ENCODE results near the gene RANGAP1. TPM values are rescaled to one million over a fixed set of nuclear protein-coding genes. Genes with fewer than 3 reads are reported as not detected.

RANGAP1 gene
- total and polyA plus RNA-seq, 7 donors, result 26.2 to 51.8 (median 41.1) TPM

DNA sequence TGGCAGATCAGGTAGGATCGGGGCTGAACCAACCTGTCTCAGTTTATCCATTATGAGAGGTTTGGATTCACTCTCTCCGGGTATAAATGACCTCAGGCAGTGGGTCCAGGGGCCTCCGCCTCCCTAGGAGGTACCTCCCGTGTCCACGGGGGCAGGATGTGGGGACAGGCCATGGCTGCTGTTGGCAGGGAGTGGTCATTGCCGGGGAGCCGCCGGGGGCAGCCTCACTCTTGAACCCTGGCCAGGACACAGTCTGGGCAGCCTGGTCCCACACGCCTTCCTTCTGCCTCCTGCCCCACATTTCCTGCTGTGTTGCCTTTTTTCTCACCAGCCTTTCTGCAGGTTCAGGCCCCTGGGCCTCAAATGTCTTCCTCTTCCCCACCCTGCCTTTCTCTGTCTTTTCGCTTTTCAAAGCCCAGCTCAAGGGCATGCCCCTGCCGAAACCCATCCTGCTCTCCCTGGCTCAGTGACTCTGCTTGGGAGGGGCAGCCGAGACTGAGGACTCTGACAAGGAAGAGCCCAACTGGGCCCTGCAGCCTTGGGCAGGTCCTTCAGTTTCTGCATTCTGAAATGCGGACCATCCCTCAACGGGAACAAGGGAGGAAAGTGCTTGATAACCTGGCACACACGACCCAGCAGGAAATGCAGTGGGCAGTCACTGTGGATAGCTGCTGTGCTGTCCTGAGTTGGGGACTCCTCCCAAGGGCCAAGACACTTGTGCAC lies 46.4 kb upstream of the RANGAP1 start:
- H3K9me3 ChIP-seq, result no peaks in the 10 kb centered on the region
- no peak overlapping the region for H3K4me3 ChIP-seq
- peaks cover 0 to 87% of the 10 kb centered on the region in 2 donors for H3K36me3 ChIP-seq (ENCODE audit: insufficient read depth in 1 of 2, low read depth in 1 of 2)
- no peak for DNase-seq
- no peaks in the 10 kb centered on the region for H3K27me3 ChIP-seq (ENCODE audit: insufficient read depth in 3 of 3, low read length in 2 of 3)
- 87 to 92% (median 89%) methylated on average over 15 of the region's 15 CpGs for WGBS, 3 donors
- ATAC-seq, result no peak
- TF ChIP-seq, protein P1, sequence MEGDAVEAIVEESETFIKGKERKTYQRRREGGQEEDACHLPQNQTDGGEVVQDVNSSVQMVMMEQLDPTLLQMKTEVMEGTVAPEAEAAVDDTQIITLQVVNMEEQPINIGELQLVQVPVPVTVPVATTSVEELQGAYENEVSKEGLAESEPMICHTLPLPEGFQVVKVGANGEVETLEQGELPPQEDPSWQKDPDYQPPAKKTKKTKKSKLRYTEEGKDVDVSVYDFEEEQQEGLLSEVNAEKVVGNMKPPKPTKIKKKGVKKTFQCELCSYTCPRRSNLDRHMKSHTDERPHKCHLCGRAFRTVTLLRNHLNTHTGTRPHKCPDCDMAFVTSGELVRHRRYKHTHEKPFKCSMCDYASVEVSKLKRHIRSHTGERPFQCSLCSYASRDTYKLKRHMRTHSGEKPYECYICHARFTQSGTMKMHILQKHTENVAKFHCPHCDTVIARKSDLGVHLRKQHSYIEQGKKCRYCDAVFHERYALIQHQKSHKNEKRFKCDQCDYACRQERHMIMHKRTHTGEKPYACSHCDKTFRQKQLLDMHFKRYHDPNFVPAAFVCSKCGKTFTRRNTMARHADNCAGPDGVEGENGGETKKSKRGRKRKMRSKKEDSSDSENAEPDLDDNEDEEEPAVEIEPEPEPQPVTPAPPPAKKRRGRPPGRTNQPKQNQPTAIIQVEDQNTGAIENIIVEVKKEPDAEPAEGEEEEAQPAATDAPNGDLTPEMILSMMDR (IDR thresholded peaks at IDR 0.05), result no peak
- H3K4me1 ChIP-seq, result peaks cover 11% of the 10 kb centered on the region
- intact Hi-C loops (cut with DNase I), result no loop called here
- no peak overlapping the region for H3K27ac ChIP-seq

DNA sequence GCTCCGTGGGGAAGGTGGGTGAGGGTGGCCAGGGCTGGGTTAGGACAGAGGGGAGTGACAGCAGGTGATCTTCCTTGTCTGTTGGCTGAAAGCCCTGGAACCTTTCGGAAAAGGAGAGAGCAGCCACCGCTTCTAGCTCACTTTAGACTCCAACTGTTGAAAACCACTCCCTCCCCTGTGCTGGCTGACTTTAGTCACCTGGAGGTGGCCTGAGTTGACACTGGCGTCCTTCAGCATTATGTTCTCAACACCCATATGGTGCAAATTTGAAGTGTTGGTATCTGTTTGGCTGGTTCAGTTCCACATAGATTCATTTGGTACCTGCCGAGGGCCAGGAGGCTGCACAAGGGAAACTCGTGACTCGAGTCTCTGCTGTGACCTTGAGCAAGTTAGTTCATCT lies 44.2 kb upstream of the RANGAP1 start:
- WGBS, 3 donors, result 92 to 96% (median 93%) methylated on average over 7 of the region's 7 CpGs
- Histone ChIP-seq H3K4me3 (no peak overlapping the region), H3K36me3 (ENCODE audit: insufficient read depth in 1 of 2, low read depth in 1 of 2) (peaks cover 0 to 85% of the 10 kb centered on the region in 2 donors), H3K27ac (no peak overlapping the region), H3K27me3 (ENCODE audit: insufficient read depth in 3 of 3, low read length in 2 of 3) (no peaks in the 10 kb centered on the region), H3K9me3 (no peaks in the 10 kb centered on the region), H3K4me1 (peaks cover 12% of the 10 kb centered on the region)
- intact Hi-C loops (cut with DNase I), result no loop called here
- DNase-seq (no peak), ATAC-seq (no peak)
- TF ChIP-seq, protein P1 (IDR thresholded peaks at IDR 0.05), result no peak

DNA sequence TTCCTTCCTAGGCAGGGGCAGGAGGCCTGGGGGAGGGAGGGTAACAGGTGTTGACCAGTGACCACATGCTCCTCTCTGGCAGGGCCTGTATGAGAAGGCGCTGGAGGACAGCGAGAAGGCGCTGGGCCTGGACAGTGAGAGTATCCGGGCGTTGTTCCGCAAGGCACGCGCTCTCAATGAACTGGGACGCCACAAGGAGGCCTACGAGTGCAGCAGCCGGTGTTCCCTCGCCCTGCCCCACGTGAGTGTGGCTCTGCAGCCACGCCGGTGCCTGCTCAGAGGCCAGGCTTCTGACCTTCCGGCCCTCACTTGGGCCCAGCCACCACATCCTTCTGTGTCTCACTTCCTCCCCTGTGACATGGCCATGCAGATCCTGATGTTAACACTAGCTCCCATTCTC lies 41.1 kb upstream of the RANGAP1 start:
- peaks cover 8% of the 10 kb centered on the region for H3K4me1 ChIP-seq
- H3K27me3 ChIP-seq (ENCODE audit: insufficient read depth in 3 of 3, low read length in 2 of 3), result no peaks in the 10 kb centered on the region
- WGBS, 3 donors, result 16 to 46% (median 31%) methylated on average over 16 of the region's 16 CpGs
- DNase-seq, result peak; percentile 68 to 95
- H3K27ac ChIP-seq, result peak overlapping the region; percentile 92
- peak; percentile 94 to 97 (median 96) for ATAC-seq
- intact Hi-C loops (cut with DNase I), result loop anchor here in 1 of 2 donors (1.0 to 10.0 kb wide), 2 partner anchors 40 to 198 kb away; no protein-coding TSS in a partner anchor
- peaks cover 0 to 75% of the 10 kb centered on the region in 2 donors for H3K36me3 ChIP-seq (ENCODE audit: insufficient read depth in 1 of 2, low read depth in 1 of 2)
- TF ChIP-seq, protein P1 (IDR thresholded peaks at IDR 0.05), result peak; percentile 38
- no peaks in the 10 kb centered on the region for H3K9me3 ChIP-seq
- no peak overlapping the region for H3K4me3 ChIP-seq

DNA sequence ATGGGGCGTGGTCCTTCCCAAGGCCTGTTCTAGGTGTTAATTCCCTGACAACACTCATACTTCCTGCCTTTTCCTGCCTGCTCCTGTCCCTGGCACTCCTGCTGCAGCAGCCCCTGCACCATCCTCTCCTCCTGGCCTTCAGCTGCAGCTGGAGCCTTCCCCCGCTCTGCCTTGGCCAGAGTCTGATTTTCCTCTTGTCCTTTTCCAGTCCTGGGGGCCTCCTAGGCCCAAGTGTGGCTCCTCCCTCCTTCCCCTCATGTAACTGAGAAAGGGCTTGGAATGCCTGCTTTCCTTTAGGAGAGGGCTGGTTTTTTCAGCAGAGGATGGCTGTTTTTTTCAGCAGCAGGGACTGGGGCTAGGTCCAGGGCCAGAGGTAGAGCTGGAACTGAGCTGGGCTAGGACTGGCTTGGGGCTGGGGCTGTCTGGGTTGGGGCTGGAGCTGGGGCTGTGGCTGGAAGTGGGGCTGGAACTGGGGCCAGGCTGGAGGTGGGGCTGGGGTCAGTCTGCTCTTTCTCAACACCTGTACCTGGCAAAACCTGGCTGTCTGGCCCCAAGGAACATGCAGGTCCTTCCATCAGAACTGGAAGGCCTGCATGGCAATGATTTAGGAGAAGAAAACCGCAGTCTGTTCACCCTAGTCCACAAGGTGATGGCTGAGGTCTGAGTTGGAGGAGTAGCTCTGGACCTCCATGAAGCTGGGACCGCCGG lies 39.0 kb upstream of the RANGAP1 start:
- intact Hi-C loops (cut with DNase I), result loop anchor here in 1 of 2 donors (10.0 kb wide), 1 partner anchor 200 kb away; no protein-coding TSS in a partner anchor
- Histone ChIP-seq H3K27me3 (ENCODE audit: insufficient read depth in 3 of 3, low read length in 2 of 3) (no peaks in the 10 kb centered on the region), H3K27ac (peak overlapping the region; percentile 16), H3K4me3 (no peak overlapping the region), H3K9me3 (no peaks in the 10 kb centered on the region), H3K36me3 (ENCODE audit: insufficient read depth in 1 of 2, low read depth in 1 of 2) (peaks cover 0 to 71% of the 10 kb centered on the region in 2 donors), H3K4me1 (peaks cover 8% of the 10 kb centered on the region)
- 89 to 95% (median 91%) methylated on average over 5 of the region's 5 CpGs for WGBS, 3 donors
- no peak for DNase-seq
- TF ChIP-seq, protein P1 (IDR thresholded peaks at IDR 0.05), result no peak
- ATAC-seq, result no peak
